Keratinocyte (primary cell): ENCODE results near the gene NAPB.

Experiments
- CTCF ChIP-seq, 3 experiments: IDR thresholded peaks in 1 of 3; conservative IDR thresholded peaks in 1 of 3; optimal IDR thresholded peaks in 1 of 3; 2 replicates in 2 of 3; 3 replicates in 1 of 3; pipeline versions ENCODE3 to v1.5.1; 2011; ENCODE audit warnings: low read length in 3 of 3, mild to moderate bottlenecking in 3 of 3, moderate library complexity in 2 of 3, control low read depth in 1 of 3, inconsistent platforms in 1 of 3; ENCODE audit not compliant: insufficient read depth in 2 of 3; ENCODE audit errors: extremely low read depth in 1 of 3
- EZH2 ChIP-seq: IDR thresholded peaks from one replicate; pipeline ENCODE4 v1.6.1; 2012; ENCODE audit warnings: inconsistent platforms, mild to moderate bottlenecking, low read length, moderate library complexity

- TF ChIP-seq EZH2, result no peak
- TF ChIP-seq CTCF (optimal IDR thresholded peaks at IDR 0.05 in 1 of 3, IDR thresholded peaks at IDR 0.05 in 1 of 3, conservative IDR thresholded peaks at IDR 0.05 in 1 of 3; ENCODE audit: extremely low read depth in 1 of 3, insufficient read depth in 2 of 3, low read length in 3 of 3), result no peak
Observed at GRCh38 chr20:23419995-23420901, 1.0 kb downstream of the NAPB start.
